GM18511 (cell line): ENCODE measurements around the gene POLR3A.

Source experiments
- ATAC-seq: cut with Tn5 transposase; IDR thresholded peaks from one replicate; pipeline ENCODE4 v1.9.1; 2021; ENCODE audit warnings: mild to moderate bottlenecking, moderate library complexity; ENCODE audit not compliant: unreplicated experiment

The POLR3A gene

GRCh38 chr10:77983384-77984341, 45.7 kb downstream of the POLR3A start:
- no peak for ATAC-seq

DNA sequence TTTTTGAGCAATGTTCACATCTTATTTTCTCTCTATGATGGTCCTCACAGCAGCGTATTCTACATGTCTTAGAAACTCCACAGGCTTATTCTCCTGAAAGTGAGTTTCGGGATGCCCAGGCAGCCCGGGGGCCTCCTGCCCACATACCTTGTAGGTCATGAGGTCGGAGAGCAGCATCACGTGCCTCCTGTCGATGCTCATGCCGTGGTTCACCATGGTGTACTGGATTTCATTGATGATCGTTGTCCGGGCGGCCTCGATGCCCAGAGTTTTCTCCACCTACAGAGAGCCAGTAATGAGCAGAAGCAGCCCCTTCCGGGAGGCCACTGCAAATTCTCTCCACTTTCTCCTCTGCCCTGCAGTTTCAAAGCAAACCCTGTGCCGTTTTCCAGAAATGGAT, 48.0 kb downstream of the POLR3A start:
- ATAC-seq, result no peak

GRCh38 chr10:77979221-77979620, 50.1 kb downstream of the POLR3A start:
- ATAC-seq, result no peak

DNA sequence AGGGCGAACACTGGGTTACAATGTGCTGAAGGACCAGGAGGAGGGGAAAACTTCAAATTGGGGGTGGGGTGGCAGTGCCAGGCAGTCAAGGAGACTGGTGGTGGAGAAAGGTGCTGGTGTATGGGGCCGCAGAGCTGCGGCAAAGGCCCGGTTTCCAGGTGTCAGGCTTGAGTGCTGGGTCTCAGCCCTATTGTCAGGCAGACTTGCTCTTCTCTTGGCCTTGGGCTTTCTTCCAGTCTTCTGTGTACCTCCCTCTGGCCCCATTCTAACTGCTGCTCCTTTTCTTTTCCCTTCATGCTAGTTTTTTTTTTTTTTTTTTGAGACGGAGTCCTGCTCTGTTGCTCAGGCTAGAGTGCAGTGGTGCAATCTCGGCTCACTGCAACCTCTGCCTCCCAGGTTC, 51.0 kb downstream of the POLR3A start:
- ATAC-seq, result no peak

GRCh38 chr10:77977934-77978333, 51.4 kb downstream of the POLR3A start:
- ATAC-seq, result no peak

DNA sequence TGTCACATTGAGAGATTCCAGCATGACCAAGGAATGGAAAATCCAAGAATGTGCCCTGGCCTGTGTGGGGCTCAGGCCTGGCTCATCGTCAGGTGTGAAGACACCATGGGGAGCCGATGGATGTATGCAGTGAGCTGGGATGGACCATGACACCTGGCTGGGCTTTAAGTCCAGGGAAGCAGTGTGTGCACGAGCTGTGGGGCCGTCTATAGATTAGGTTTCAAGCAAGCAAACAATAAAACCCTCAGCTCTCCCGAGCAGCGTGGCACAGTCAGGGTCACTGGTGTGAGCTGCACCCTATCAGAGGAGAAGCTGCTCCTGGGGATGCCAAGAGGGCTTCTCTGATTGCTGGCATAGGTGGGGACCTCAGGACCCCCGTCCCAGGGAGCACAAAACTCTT, 52.3 kb downstream of the POLR3A start:
- ATAC-seq, result no peak

GRCh38 chr10:77975086-77975666, 54.1 kb downstream of the POLR3A start:
- ATAC-seq, result no peak

- ATAC-seq, result no peak
Observed at GRCh38 chr10:77974396-77975074, 54.8 kb downstream of the POLR3A start.

DNA sequence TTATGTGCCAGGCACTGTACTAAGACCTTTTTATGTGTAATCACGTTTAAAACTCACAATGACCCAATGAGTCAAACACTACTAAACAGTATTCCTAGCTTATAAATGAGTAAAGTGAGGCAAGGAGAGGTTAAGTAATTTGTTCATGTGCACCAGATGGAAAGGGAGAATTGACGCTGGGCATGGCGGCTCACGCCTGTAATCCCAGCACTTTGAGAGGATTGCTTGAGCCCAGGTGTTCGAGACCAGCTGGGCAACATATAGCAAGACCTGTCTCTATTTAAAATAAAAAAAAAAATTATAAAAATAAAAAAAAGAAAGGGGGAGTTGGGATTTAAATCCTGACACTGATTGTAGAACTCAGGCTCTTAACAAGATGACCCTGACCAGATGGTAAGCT, 56.0 kb downstream of the POLR3A start:
- ATAC-seq, result no peak

GRCh38 chr10:77972148-77972547, 57.2 kb downstream of the POLR3A start:
- no peak for ATAC-seq

DNA sequence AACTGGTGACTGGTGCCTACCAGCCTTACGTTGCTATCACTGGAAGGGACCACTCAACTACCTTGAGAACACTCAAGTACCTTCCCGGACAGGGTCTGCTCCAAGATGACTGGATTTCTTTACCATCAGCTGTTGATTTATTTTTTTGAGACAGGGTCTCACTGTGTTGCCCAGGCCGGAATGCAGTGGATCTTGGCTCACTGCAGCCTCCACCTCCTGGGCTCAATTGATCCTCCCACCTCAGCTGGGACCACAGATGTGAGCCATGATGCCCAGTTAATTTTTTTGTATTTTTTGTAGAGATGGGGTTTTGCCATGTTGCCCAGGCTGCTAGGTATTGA, 57.5 kb downstream of the POLR3A start:
- ATAC-seq, result no peak

DNA sequence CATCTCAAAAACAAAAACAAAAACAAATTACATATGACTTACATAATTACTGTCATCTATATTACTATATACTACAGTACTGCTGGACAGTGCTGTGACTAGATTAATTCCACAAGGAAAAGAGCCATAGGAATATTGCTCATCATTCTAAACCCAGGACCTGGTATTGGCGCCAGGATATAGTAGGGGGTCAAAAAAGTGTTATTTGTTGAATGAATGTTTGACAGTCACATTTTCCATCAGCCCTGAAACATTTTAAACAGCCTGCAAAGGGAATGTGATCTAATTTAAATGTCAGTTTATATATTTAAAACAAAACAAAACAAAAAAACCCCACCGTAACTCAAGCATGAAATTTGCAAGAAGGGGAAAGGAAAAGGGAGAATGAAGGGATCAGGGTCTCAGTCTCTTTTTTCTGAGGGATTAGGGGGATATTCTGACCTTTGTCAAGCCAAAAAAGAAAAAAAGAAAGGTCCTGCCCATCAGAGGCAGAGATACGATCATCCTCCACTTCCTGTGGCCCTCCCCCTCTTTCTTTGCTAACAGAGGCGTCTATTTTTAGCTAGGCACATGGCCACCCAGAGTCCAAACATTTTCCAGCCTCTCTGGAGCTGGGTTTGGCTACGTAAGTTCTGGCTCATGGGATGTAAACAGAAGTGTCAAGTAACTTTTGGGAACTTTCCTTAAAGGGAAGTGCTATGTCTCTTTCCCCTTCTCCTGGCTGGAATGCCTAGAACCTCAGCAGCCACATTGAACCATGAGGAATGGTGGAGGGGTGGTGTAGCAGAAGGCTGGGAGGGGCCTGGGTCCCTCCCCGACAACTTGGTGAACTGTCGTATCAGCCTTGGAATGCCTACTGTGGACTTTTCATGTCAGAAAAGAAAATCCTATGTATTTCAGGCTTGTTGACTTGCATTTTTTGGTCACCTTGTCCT, 58.2 kb downstream of the POLR3A start:
- ATAC-seq, result no peak

GRCh38 chr10:77969114-77969513, 60.2 kb downstream of the POLR3A start:
- ATAC-seq, result no peak

DNA sequence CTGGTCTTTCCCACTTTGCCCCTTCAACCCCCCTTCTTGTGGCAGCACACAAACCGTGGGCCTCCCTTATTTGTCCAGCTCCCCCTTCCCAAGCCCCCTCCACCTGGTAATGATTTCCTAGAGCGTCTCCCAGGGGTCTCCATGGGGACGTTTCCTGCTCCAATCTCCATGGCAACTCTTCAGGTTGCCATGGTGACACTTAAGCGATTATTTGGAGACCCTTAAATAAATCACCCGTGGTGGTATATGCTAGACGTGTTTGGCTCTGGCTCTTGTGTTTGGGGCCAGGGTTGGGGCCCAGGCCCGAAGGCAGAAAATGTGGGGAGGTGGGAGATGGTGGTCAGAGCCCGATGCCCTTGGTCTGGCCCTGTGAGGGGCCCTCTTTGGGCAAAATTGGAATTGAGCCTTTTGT, 61.7 kb downstream of the POLR3A start:
- ATAC-seq, result no peak

DNA sequence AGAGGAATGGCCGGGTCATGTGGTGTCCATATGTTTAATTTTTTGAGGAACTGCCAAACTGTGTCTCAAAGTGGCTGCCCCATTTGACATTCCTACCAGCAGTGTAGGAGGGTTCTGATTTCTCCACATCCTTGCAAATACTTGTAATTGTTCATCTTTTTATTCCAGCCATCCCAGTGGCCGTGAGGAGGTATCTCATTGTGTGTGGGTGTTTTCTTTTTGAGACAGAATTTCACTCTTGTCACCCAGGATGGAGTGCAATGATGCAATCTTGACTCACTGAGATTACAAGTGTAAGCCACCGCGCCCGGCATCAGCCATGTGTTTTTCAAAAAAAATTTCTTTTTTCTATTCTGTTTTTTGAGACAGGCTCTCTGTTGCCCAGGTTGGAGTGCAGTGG, 64.0 kb downstream of the POLR3A start:
- no peak for ATAC-seq

DNA sequence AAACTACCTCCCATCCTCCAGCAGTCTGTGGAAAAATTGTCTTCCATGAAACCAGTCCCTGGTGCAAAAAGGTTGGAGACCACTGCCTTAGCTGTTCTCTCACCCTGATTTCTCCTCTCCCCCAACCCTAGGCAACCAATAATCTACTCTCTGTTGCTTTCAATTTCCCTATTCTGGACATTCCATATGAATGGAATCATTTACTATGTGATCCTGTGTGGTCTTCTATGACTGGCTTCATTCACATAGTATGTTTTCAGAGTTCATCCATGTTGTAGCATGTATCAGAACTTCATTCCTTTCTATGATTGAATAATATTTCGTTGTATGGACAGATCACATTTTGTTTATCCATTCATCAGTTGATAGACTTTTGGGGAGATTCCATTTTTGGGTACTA, 64.5 kb downstream of the POLR3A start:
- no peak for ATAC-seq

DNA sequence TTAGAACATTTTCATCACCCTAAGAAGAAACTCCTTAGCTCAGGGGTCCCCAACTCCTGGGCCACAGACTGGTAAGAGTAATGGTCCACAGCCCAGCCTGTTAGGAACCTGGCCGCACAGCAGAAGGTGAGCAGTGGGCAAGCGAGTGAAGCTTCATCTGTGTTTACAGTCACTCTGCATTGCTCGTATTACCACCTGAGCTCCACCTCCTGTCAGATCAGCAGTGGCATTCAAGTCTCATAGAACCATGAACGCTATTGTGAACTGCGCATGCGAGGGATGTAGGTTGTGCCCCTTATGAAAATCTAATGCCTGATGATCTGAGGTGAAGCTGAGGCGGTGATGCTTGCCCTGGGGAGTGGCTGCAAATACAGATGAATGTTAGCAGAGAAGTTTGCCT, 65.4 kb downstream of the POLR3A start:
- ATAC-seq, result no peak

DNA sequence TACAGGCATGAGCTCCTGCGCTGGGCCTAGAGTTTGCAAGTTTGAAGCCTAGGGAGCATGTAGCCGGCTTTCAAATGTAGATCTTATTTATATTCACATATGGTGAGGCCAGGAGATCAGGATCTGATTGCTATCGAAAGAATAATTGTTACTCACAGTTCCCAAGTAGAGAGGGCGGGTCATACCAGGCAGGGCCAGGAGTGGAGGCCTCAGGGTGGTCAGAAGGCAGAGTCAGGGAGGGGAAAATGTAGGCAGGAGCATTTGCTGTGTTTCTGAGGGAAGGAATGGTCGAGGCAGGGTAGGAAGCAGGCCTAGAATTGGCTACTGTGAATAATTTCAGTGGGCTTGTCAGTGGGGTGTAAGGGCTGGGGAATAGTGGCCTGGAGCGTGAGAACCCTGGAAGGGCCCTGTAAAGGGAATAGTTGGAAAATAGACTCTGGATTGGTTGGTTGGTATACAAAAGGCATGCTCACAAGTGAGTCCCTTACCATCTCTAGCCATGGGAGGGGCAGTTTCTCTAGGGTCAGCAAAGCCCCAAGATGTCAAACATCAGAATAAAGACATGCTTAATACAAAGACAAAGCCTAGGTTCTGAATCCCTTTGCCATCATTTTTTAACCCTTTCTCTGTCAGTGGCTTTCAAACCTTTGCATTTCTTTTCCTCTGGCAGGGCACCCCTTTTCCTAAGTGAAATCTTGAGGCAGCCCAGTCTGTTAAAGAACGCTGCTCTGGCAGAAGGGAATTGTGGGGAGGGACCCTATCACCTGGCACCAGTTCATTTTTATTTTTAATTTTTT, 66.8 kb downstream of the POLR3A start:
- no peak for ATAC-seq

DNA sequence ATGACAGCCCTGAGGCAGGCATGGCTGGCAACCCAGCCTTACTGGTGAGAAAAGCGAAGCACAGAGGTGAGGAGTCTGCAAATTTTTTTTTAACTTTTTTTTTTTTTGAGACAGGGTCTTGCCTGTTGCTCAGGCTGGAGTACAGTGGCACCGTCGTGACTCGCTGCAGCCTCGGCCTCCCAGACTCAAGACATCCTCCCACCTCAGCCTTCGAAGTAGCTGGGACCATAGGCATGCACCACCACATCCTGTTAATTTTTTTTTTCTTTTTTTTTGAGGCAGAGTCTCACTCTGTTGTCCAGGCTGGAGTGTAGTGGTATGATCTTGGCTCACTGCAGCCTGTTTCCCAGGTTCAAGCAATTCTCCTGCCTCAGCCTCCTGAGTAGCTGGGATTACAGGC, 67.6 kb downstream of the POLR3A start:
- no peak for ATAC-seq

DNA sequence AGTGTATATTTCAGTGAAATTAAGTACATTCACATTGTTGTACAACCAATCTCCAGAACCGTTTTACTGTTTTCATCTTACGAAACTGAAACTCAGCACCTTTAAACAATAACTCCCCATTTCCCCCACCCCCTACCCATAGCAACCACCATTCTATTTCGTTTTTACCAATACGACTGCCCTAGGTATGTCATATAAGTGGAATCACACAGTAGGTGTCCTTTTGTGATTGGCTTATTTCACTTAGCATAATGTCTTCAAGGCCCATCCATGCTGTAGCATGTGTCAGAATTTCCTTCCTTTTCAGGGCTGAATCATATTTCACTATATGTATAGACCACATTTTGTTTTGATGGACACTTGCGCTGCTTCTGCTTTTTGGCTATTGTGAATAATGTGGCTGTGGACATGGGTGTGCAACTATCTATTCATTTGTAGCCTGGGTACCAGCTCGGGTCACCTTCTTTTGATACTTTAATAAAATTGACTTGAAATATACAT, 68.4 kb downstream of the POLR3A start:
- ATAC-seq, result no peak
